ENCODE results near the gene SLC39A3.

SLC39A3 gene

GRCh38 chr19:2703077-2703437 lies 36.8 kb downstream of the SLC39A3 start:
- DNase-seq (ENCODE audit: low read depth in 2 of 2) = no peak

GRCh38 chr19:2702170-2703076 lies 37.4 kb downstream of the SLC39A3 start, which contains the start of gene GNG7:
GNG7 (minus strand) TSS chr19:2702694; CDS start chr19:2520688, 182,006 bp downstream.
- DNase-seq (ENCODE audit: low read depth in 2 of 2) = peak; percentile 82 to 94

GRCh38 chr19:2701361-2702169 lies 38.3 kb downstream of the SLC39A3 start:
- DNase-seq (ENCODE audit: low read depth in 2 of 2) = no peak

- DNase-seq (ENCODE audit: low read depth in 2 of 2) = no peak
Observed at GRCh38 chr19:2700660-2701360, 39.0 kb downstream of the SLC39A3 start.

GRCh38 chr19:2699413-2700140 lies 40.2 kb downstream of the SLC39A3 start:
- DNase-seq (ENCODE audit: low read depth in 2 of 2) = no peak

GRCh38 chr19:2694196-2694595 lies 45.6 kb downstream of the SLC39A3 start:
- DNase-seq (ENCODE audit: low read depth in 2 of 2) = no peak

GRCh38 chr19:2693492-2694160 lies 46.2 kb downstream of the SLC39A3 start:
- DNase-seq (ENCODE audit: low read depth in 2 of 2) = no peak

GRCh38 chr19:2691951-2692350 lies 47.9 kb downstream of the SLC39A3 start:
- DNase-seq (ENCODE audit: low read depth in 2 of 2) = no peak

GRCh38 chr19:2690856-2691255 lies 49.0 kb downstream of the SLC39A3 start:
- no peak for DNase-seq (ENCODE audit: low read depth in 2 of 2)

GRCh38 chr19:2686360-2686759 lies 53.5 kb downstream of the SLC39A3 start:
- no peak for DNase-seq (ENCODE audit: low read depth in 2 of 2)

- no peak for DNase-seq (ENCODE audit: low read depth in 2 of 2)
Observed at GRCh38 chr19:2685204-2685704, 54.6 kb downstream of the SLC39A3 start.

GRCh38 chr19:2683430-2684003 lies 56.3 kb downstream of the SLC39A3 start:
- no peak for DNase-seq (ENCODE audit: low read depth in 2 of 2)
